HG02981 (cell line): Measurements from ENCODE around the gene TRAF7.

Experiments used
- ATAC-seq: cut with Tn5 transposase; IDR thresholded peaks from one replicate; pipeline ENCODE4 v1.9.1; 2021; ENCODE audit warnings: mild to moderate bottlenecking, moderate library complexity; ENCODE audit not compliant: unreplicated experiment

TRAF7 gene

DNA sequence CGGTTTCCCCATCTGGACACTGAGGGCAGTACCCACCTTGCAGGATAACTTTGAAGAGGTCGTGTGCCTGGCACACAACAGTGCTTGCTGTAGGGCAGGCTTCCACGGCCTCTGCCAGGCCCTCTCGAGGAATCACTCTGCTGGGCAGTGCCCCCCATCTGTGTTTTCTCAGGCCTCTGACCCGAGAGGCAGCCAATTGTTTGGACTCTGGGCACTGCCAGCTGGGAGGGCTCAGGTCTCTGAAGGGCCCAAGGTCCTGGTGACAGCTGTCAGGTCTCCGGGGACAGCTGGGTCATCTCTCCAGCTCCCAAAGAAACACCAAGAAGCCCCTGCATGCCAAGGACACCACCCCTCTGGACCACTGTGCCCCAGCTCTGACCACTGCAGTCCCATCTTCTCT lies 8.2 kb upstream of the TRAF7 start:
- ATAC-seq, result no peak

DNA sequence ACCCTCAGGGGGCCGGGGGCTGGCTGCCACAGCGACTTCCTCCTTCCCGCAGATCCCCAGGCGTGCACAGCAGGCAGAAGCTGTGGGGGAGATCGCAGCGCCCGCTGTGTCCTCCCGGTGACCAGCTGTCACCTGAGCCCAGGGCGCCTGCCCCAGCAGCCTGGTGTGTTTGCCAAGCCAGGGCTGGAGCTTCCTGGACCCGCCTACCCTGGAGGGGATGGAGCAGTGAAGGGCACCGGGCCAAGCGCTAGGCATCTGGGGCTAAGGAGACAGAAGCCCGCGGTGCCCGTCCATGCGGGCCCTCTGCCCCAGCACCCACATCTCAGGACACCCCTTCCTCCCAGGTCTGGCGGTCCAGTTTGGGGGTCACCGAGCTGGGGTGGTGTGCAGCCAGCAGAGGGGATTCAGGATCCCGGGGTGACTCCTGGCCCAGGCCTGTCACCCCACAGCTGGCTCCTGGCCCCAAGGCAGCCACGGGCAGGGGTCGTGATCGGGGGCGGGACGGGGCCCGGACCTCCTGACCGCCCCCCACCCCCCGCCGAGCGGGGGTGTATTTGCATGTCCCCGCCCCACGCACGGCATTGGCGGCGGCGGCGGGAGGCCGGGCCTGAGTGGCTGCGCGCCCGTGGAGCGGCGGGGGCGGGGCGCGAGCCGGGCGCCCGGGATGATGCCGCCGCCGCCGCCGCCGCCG lies 7.5 kb upstream of the TRAF7 start, which contains the start of gene RAB26:
TSS of gene RAB26 (plus strand) at position 645 of the 691 bp plus-strand sequence. CDS start 159 bp downstream, outside the sequence.
- ATAC-seq, result no peak

DNA sequence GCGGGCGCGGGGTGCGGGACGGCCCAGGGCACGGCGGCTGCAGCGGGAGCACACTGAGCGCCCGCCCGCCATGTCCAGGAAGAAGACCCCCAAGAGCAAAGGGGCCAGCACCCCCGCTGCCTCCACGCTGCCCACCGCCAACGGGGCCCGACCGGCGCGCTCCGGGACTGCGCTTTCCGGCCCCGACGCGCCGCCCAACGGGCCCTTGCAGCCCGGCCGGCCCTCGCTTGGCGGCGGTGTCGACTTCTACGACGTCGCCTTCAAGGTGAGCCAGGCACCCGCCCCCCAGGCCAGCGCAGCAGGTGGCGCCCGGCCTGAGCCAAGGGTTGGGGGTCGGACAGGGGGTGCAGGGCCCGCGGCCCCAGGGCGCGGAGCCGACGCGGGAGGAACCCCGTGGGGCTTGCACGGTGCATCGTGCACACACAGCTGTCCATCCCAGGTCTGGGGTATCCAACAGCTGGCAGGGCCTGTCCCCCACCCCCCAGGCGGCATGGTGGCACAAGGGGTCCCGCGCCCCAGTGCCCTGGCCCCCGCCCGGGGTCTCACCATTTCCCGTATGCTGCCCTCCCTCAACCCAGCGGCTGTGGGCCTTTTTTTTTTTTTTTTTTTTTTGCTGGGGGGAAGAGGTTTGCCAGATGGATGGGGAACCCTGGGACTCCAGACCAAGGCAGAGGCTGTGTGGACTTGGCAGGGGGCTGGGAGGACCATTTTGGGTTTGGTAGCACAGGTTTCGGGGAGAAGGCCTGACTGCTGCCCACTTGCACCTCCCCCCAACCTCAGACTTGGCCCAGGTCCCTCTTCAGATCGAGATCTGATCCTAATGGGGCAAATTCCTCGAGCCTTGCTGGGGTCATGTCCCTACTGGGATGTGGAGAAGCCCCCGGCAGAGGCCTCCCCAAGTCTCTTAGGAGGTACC lies 6.6 kb upstream of the TRAF7 start:
- ATAC-seq, result no peak

DNA sequence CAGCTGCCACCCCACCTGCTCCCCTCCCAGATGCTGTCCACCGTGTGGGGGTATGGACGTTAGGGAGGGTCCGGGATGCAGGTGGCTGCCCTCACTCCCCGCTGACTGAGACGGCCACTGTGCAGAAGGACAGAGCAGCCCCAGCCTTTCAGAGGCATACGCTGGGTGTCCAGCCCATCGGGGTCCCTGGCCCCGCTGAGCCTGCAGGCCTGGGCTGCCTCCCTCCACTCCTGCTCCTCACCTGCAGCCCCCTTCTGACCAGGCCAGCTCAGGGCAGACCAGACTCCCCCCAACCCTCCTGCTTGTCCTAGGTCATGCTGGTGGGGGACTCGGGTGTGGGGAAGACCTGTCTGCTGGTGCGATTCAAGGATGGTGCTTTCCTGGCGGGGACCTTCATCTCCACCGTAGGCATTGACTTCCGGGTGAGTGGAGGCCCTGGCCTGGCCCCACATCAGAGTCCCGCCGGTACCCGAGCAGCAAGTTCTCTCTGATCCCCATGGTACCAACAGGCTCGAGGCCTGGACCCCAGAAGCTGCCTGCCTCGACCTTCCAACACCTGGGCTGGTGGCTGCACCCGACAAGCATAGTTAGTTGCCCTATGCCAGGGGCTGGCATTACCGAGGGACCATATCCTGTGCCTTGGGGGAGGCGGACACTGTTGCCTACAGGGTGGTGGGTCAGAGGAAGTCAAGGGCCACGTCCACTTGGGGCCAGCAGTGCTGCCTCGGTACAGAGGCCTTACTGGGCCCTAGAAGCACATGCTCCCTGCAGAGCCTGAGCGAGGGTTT lies 5.8 kb upstream of the TRAF7 start:
- no peak for ATAC-seq

DNA sequence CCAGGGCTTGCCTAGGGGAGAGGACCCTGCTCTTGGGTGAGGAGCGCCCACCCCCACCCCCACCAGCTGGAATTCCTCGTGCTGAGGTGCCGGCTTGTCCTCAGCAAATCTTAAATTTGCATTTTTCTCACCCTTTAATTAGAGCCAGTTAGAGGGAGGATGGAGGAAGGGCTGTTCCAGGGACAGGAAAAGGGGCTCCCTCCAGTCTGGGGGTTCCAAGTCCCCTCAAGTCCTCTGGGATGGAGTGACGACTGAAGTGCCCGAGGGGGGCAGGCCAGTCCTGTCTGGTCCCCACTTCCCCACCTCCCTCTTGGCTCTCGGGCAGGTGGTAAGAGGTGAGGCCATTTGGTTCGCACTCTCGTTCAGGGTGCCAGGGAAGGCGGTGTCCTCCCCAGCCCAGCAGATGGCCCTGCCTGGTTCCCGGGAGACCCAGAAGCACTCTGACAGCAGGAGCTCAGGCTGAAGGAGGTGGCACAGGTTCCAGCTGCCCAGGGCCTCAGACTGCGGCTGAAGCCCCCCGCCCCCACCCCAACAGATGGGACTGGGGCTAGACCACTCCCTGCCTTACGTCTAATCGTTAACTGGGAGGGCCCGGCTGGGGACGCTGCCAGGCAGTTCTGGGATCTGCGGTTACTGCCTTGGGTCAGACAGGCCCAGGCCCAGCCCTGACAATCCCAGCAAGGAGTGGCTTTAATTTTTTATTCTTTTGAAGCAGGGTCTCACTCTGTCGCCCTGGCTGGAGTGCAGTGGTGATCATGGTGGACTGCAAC lies 5.0 kb upstream of the TRAF7 start:
- no peak for ATAC-seq

DNA sequence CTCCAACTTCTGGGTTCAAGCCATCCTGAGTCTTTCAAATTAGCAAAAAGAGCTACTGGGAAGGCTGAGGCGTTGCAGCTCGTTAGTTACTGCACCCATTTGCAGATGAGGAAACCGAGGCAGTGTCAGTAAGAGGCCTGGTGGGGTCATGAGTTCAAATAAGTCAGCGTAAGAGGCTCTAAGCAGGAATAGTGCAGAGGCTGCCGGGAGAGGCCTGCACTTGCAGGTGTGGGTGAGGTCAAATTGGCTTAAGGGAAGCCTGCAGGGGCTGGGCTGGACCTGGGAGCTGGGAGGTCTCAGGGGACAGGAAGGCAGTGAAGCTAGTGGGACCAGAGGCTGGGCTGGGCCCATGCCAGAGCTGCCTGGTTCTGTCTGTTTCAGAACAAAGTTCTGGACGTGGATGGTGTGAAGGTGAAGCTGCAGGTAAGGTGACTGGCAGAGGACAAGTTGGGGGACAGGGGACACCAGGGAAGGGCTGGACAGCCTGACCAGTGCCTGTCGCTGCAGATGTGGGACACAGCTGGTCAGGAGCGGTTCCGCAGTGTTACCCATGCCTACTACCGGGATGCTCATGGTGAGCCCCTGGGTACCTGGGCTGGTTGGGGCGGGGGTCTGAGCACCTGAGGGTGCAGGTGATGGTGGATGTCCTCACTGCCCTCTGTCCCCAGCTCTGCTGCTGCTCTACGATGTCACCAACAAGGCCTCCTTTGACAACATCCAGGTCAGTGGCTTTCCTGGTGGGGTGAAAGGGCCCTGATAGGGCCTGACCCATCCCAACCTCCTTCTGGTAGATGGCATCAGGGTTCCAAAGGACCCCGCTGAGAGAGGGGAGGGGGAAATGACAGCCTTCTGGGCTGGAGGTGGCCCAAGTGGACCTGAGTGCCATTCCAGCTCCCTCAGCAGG lies 4.1 kb upstream of the TRAF7 start:
- ATAC-seq, result no peak

DNA sequence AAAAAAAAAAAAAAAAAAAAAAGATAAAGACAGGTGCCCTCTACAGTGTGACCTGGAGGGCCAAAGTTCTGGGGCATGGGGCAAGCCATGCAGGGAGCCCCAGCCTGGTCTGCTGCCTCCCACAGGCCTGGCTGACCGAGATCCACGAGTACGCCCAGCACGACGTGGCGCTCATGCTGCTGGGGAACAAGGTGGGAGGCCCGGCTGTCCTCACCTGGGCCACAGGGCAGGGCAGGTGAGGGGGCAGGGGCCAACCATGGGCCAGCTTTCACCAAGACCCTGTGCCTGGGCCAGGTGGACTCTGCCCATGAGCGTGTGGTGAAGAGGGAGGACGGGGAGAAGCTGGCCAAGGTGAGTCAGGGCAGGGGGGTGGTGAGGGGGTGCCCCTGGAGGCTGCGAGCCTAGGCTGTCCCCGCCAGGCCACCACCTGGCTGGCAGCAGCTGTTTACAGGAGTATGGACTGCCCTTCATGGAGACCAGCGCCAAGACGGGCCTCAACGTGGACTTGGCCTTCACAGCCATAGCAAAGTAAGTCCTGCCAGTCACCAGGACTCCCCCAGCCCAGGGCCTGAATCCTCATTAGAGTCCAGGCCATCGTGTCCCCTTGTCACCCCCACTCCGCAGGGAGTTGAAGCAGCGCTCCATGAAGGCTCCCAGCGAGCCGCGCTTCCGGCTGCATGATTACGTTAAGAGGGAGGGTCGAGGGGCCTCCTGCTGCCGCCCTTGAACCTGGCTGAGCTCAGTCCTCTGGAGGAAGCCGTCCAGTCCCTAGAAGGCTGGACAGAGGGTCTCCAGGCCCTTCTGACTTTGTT lies 2.7 kb upstream of the TRAF7 start:
- no peak for ATAC-seq

DNA sequence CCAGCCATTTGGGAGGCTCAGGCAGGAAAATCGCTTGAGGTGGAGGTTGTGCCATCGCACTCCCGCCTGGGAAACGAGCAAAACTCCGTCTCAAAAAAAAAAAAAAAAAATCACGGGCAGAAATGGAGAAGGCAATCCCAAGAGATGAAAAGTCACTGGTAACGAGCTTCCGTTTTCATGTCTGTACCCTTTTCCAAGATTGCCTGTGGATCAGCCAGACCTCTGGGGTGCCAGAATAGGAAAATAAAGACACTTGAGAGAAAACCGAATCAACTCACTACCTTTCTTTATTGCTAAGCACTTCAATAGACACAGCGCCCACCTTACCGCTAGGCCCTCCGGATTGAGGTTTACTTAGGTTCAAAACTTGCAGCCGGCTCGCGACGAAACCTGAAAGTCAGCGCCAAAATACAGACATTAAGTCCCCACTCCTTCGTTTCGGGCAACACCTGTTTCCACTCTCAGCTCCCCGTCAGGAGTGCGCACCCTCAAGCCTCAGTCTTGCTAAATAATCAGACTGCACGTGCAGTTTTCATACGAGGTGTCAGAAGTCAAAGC lies 970 bp upstream of the TRAF7 start:
- no peak for ATAC-seq

DNA sequence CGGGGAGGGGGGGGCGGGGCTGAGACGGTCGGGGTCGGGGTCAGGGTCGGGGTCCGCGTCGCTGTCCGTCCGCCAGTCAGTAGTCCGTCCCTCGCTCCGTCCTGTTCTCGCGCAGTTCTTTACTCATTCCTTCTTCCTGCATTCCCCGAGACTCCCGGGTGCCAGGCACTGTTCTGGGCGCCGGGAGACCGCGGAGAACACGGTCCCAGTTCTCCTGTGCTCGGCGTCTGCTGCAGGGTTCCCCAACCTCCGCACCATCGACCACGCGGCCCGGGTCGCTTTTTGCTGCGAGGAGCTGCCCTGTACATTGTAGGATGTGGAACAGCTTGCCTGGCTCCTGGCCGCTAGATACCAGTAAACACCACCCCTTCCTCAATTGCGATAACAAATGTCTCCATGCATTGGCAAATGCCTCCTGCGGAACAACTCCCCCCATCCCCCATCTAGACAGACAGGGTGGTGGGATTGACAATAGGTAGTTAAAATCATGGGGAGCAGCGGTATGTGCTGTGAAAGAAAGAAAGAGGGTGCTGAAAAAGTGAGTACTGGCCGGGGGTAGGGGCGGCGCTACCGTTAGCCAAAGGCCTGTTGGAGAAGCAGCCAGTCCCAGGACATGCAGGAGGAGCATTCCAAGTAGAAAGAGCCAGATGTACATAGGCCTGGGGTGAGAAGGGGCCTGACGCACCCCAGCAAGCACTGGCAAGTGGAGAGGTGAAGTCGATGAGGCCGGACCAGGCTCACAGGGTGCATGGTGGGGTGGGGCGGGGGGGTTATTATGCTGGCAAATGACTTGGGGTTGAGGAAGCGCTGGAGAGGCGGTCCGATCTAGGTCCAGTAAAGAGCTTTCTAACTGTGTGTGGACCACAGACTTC lies 631 bp downstream of the TRAF7 start:
- no peak for ATAC-seq

DNA sequence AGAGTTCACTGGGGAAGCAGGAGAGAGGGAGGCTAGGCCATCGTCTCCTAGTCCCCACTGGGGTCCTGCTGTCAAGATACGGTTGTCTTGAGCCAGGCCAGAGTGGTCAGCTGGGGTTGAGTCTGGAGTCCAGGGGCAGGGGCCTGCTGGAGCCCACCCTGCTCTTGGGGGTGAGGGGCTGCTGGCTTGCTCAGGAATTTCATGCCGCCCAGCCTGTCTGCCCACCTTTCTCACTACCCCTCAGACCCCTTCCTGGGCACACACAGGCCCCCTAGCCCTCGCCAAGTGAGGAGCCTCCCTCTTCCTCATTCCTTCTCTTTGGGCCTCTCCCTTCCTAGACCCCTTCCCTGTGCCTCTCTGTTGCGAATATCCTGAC lies 1.3 kb downstream of the TRAF7 start:
- no peak for ATAC-seq

DNA sequence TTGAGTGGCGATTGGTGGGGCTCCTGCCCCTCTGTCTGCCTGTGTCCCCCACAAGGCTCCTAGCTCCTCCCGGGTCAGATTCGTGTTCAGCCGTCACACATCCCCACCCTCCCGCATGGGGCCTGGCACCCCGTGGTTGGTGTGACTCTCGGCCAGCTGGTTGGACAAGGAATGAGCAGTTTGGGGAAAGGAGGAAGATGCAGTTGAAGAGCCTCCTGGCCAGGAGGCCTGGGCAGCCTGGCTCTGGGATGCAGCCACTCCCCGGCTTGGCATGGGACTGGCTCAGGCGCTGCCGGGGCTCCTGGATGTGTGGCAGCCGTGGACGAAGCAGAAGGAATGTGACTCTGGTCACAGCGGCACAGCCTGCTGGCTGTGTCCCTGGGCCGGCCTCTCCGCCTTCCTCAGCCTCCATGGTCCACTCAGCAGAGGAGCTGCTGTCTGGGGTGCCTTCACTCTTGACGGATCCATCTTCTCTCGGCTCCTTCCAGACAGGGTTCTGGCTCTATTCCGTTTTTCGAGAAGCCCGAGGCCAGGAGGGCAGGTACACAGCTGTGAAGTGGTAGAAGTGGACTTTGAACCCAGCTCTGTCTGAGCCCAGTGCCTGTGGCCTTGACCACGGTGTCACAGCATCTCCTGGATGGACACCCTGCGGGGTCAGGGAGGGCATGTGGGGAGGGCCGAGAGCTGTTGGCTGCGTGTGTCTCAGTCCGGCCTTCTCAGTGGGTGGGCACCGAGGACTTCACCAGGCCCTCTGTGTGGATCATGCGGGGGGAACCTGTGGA lies 2.1 kb downstream of the TRAF7 start:
- no peak for ATAC-seq

DNA sequence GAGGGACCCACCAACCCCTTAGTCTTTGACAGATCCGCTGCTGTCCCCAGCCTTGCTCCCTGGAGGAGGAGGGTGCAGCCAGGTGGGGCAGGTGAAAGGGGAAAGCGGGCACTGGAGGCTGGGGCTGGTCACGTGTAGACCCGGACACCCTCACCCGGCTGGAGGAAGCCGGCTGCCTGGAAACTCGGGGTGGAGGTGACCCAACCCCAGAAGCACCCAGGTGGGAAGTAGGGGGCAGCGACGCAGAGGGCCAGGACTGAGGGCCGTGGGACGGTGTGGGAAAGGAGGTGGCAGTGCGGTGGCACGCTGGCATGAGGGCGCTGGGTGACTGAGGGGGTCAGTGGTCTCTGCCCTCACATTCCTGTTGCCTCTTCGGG lies 2.7 kb downstream of the TRAF7 start:
- ATAC-seq, result no peak

DNA sequence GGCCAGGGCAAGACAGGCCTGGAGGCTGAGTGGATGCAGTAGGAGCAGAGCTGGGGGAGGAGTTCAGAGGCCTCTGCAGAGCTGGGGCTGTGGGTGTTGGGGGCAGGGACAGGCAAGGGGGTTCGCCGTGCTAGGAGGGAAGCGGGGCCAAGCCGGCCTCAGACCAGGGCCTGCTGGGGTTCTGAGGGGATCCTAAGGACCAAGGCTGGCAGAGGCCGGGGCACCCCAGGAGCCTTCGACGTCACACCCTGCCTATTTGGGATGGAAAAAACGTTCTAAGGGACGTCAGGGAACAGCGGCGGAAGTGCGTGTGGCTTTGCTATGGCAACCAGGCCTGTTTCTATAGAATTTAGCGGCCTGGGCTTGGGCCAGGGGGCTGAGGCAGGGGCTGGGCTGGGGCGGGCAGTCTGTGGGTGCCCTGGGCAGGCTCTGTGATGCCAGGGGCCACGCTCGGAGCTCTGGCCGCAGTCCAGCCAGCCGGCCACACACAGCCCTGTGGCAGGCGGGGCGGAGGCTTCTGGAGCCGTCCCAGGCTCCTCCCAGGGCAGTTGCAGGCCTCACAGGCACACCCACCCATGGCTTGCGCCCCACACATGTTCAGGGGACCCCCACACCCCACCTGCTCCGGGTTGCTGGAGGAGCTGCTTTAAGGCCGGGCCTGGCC lies 3.7 kb downstream of the TRAF7 start:
- no peak for ATAC-seq

DNA sequence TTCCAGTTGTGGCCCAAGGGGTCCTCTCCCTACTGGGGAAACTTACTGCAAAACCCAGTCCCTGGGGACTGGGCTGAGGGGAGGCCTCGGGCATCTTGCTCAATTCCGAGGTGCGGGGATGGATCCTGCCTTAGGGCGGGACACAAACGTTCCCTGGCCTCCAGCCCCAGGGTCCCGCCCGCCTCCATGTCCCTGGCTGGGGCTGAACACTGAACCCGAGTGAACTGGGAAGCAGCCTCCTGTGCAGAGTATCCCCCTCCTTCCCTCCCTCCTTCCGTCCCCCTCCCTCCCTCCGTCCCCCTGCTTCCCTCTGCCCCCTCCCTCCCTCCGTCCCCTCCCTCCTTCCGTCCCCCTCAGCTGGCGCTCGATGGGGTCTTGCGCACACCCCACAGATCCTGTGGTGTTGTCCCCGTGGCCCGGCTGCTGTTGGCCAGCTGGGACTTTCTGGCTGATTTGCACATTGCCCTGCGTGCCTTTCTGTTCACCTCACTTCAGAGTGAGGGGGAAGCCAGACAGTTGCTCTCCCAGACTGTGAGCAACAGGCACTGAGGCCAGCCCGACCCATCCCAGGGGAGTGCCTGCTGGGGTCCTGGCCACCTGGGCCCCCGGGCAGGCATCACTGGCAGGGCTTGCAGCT lies 5.5 kb downstream of the TRAF7 start:
- ATAC-seq, result no peak

DNA sequence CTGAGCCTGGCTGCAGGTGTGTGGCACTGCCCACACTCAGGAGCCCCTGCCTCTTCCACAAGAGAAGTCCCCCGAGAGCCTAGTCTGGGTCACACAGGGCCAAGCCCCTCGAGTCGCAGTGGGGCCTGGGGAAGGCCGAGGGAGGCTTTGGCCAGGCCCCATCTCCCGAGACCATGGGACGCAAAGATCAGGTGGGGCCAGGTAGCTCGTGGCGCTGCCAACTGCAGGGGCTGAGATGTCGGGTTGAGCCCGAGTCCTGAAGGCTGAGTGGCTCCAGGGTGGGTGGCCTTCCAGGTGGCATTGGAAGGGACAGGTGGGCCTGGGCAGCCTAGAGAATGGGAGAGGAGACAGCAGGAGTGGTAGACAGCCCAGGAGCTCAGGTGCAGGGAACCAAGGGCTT lies 6.3 kb downstream of the TRAF7 start:
- no peak for ATAC-seq

DNA sequence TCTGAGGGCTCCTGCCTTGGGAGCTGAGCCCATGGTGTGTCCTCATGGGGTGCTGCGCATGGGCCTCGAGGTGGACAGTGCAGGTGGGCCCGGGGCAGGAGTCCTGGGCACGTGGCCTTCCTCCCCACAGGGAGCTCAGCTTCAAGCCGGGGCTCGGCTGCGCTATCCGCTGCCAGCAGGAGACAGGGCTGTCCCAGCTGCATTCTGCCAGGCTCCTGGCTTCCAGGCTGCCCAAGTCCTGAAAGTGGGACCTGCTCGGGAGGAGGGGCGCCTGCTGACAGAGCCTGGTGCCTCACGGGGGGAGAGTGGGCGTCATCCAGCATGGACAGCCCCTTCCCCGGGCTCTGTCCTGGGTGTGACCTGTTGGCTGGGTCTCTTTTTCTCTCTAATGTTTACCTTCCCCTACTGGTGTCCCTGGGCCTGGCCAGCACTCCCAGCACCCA lies 7.1 kb downstream of the TRAF7 start:
- ATAC-seq, result no peak
